Activated CD4-positive, alpha-beta T cell treated with anti-CD3 and anti-CD28 coated beads, Interleukin-2, amount 50 U/mL, for 24 hours (primary cell): ENCODE data around the gene PRKAR1B.
"Not testable (repeated sequence)": the region's sequence is repeated elsewhere in the genome, so short reads cannot be mapped to it uniquely, and the experiment has no call there.

Experiments
- DNase-seq, 2 donors: peaks; one replicate each; pipeline ENCODE4 v3.0.0-alpha.2; 2020; ENCODE audit warnings: low read depth in 1 of 2, low spot score in 1 of 2

The PRKAR1B gene

DNA sequence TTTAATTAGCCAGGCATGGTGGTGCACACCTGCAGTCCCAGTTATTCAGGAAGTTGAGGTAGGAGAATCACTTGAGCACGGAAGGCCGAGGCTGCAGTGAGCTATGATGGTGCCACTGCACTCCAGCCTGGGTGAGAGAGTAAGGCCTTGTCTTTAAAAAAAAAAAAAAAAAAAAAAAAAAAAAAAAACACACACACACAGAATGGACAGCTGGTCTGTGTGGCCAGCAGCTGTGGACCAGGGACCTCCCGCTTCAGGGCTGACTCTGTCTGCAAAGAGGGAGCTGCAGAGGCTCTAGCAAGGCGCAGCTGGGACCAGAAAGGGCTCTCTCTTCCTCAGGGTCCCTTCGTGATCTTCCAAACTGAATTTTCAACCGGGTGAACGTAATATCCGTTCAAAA is 54.2 kb downstream of the PRKAR1B start:
- no peak for DNase-seq

DNA sequence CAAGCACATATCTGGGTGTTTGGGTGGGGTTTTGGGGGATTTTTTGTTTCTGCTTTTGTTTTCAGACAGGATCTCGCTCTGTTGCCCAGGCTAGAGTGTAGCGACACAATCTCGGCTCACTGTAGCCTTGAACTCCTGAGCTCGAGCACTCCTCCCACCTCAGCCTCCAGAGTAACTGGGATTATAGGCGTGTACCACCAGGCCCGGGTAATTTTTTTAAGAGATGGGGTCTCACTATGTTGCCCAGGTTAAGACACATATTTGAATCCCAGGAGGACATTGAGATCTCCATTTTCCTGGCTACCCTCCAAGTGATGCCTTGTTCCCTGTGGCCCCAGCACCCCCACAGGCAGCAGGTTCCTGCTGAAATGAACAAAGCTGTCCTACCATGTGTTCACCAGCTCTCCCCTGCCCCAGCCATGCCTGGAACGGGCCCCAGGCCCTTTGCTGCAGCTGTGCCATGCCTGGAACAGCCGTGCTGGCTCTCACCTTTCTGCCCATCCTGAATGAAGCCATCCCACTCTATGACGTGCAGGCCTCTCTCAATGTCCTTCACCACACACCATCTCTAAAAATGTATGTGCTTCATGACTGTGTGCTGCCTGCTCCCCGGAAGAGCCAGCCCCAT is 55.6 kb downstream of the PRKAR1B start:
- DNase-seq: no peak

GRCh38 chr7:670501-671390 is 56.3 kb downstream of the PRKAR1B start:
- no peak for DNase-seq

DNA sequence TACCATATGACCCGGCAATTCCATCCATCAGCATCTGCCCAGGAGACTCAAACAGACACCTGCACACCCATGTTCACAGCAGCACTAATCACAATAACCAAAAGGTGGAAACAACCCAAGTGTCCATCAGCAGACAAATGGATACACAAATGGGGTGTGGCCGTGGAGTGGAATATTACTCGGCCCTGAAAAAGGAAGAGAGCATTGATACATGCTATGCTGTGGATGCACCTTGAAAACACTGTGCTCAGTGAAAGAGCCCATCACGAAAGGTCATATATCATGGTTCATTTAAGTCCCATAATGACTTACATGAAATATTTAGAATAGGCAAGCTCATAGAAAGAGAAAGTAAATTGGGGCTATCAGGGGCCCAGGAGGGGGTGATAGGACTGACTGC is 58.1 kb downstream of the PRKAR1B start:
- no peak for DNase-seq

- DNase-seq: no peak
These were observed 58.7 kb downstream of the PRKAR1B start for GRCh38 chr7:668139-668931.

DNA sequence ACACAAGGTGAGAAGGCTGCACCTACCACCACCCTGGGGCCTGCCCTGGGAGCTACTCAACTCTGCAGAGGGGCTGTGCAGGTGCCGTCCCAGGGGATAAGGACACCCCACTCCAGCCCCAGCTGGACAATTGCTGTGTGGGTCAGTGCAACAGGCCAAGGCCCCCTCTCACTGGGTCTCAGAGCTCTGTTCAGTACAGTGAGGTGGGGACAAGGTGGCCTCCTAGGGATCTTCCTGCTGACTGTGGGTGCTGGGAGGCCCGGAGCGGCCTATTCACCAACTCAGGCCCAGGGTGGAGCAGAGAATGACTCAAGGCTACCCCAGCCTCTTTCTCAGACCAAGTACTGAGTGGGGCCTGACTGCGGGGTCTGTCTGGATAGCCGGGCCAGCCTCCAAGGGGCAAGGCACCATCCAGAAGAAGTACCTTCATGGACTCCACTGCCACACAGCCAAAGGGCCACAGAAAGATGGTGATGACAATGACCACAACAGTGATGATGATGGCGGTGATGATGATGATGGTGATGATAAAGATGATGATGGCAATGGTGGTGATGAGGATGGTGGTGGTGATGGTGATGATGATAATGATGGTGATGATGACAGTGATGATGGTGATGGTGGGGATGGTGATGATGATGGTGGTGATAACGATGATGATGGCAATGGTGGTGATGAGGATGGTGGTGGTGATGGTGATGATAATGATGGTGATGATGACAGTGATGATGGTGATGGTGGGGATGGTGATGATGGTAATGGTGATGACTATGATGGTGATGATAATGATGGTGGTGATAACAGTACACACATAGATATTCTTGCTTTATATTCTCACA is 60.4 kb downstream of the PRKAR1B start:
- DNase-seq: no peak

DNA sequence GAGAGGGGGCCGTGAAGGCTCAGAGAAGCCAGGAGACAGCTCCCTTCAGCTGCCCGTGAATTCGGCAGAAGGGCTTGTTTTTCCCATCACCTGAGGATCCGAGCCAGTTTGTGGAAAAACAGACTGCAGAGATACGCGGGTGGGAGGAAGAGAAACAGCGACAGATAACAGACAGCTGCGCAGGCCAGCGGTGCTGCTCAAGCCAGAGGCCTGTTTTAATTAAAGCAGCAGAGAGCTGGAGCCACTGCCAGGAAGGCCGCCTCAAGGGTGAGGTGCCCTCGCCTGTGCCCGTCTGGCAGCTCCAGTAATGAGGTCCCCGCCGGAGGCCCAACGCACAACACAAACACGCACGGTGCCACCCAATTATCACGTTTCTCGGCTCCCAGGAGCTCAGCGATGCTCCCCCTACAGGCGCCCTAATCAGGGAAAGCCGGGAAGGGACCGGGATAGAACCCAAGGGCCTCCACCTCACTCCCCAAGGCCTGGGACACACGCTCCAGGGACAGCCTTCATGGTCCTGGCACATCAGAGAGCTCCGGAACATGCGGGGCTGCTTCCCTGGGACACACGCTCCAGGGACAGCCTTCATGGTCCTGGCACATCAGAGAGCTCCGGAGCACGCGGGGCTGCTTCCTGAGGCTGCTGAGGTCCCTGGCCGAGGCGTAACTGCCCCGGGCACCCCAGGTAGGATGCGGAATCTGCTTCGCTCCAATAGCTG is 61.2 kb downstream of the PRKAR1B start:
- DNase-seq: no peak

GRCh38 chr7:664997-665735 is 61.9 kb downstream of the PRKAR1B start:
- no peak for DNase-seq

GRCh38 chr7:664402-664775 is 62.7 kb downstream of the PRKAR1B start:
- DNase-seq: no peak

DNA sequence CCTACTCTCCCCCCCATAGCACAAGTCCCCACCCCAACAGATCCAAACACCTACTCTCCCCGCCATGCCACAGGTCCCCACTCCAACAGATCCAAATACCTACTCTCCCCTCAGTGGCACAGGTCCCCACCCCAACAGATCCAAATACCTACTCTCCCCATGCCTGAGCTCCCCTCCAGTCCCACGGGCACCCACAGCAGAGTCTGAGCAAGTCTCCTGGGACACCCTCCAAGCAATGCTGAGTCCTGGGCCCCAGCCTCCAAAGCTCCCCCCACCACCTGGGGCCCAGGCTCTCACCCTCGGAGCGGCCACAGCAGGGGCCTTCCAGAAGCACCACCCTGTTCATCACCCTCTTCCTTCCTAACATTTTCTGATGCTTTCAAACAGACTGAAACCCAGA is 64.5 kb downstream of the PRKAR1B start:
- DNase-seq: no peak

DNA sequence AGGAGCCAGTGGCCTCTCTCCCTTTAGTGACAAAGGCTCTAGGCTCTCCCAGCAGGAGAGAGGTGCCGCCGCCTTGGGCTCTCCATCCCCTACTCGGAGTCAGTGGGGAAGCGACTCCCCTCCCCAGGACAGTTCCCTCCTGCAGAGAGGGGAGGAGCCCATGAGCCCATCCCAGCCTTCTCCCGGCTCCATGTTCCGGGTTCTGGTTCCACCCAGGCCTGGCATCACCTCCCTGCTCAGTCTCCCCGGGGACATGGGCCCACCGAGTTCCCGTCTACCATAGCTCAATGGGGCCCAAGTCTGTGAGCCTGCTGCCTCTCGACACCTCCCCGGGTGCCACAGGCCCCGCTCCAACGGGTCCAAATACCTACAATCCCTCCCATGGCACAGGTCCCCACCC is 67.1 kb downstream of the PRKAR1B start:
- DNase-seq: no peak

GRCh38 chr7:659306-659847 is 67.7 kb downstream of the PRKAR1B start:
- DNase-seq: no peak

GRCh38 chr7:657565-658119 is 69.4 kb downstream of the PRKAR1B start:
- no peak for DNase-seq

- DNase-seq: not testable (repeated sequence)
These were observed 70.1 kb downstream of the PRKAR1B start for GRCh38 chr7:657010-657409.

DNA sequence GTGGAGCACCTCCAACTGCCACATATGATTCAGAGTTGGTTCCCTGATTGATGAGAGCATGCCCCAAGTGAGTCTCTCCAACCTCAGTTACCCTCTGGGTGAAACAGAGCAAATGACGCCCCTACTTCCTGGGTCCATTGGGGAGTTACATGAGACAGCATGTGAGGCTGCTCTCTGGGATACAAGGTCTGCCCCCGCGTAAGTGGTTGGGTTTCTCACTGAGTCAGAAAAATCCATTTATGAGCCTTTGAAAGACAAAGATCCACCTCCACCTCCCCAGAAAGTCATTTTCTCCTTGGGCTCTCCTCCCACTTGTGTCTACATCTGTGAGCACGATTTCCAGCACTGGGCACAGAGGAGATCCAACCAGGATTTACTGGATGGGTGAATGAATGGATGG is 71.3 kb downstream of the PRKAR1B start:
- no peak for DNase-seq

DNA sequence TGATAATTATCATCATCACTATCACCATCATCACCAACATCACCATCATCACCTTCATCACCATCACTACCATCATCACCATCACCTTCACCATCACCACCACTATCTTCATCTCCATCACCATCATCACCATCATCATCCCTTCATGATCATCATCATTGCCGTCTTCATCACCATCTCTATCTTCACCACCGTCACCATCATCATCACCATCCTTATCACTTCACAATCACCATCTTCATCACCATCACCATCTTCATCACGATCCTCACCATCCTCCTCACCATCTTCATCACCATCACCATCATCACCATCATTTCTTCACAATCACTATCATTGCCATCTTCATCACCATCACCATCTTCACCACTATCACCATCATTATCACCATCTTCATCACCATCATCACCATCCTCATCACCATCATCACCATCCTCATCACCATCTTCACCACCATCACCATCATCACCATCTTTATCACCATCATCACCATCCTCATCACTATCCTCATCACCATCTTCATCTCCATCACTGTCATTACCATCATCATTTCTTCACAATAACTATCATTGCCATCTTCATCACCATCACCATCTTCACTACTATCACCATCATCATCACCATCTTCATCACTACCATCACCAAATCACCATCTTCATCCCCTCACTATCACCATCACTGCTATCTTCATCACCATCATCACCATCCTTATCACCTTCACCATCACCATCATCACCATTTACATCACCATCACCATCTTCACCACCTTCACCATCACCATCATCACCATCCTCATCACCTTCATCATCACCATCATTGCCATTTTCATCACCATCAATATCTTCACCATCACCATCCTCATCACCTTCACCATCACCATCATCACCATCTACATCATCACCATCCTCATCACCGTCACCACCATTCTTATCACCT is 73.0 kb downstream of the PRKAR1B start:
- DNase-seq: no peak

DNA sequence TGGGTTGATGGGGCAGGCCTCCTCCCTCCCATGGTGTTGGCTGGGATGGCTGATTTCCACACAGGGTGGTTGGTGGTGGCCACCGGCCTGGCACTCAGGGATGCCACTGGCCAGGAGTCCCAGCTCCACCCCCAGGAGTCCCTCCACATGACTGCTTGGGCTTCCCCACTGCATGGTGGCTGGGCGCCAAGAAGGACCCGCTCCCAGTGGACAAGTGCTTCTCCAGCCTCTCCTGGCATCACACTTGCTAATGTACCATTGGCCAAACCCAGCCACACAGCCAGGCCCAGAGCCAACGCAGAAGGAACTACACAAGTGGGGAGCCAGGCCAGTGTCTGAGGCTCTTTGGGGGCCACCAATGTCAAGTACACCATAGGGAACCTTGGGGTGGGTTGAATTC is 74.2 kb downstream of the PRKAR1B start:
- no peak for DNase-seq

GRCh38 chr7:652167-652566 is 74.9 kb downstream of the PRKAR1B start:
- not testable (repeated sequence) for DNase-seq
